K562 (cell line): ENCODE data around the gene ABCA7. TPM values are rescaled to one million over a fixed set of nuclear protein-coding genes. Genes with fewer than 3 reads are reported as not detected.

ENCODE experiments used
- ATAC-seq: fragments of 200-7000 bp; cut with Tn5 transposase; 3 replicates; pipeline ENCODE4 v1.9.1; 2020; ENCODE audit warnings: moderate library complexity
- BruUV-seq: library from RNA; stranded (reverse); fragments of 400-500 nt; replicated peaks from 2 replicates; lab custom pipeline; 2021; lab: Mats Ljungman, UMichigan
- CTCF ChIA-PET: fragments of 300-600 bp; formaldehyde crosslinking; extraction: SDS; loops from one replicate; lab custom pipeline; 2021; ENCODE audit warnings: low intra/inter-chr PET ratio; lab: Yijun Ruan, JAX
- POLR2A ChIA-PET: fragments of 300-600, 350-650 bp; sonication (Branson Sonifier 250); formaldehyde crosslinking; extraction: SDS; loops from one replicate; lab custom pipeline; 2021; ENCODE audit warnings: antibody characterized with exemption, inconsistent platforms; lab: Yijun Ruan, JAX
- DNase-seq, 4 experiments: peaks; one replicate each; pipeline versions ENCODE4 v3.0.0 to v3.0.0-alpha.2; 2011 to 2018; ENCODE audit warnings: low spot score in 3 of 4, mixed read lengths in 3 of 4; ENCODE audit errors: extremely low read depth in 1 of 4
- FAIRE-seq: peaks from 2 replicates; lab custom pipeline; 2011; peaks lifted over from hg19 to GRCh38; lab: Jason Lieb, UNC
- H2AFZ ChIP-seq: 2 replicates; pipeline ENCODE4 v1.6.0; 2011; ENCODE audit warnings: low read depth, low read length, control low read depth, inconsistent platforms
- H3K27ac ChIP-seq: fragments of 200-600 bp; 3 replicates; pipeline ENCODE4 v1.8.0; 2011; ENCODE audit warnings: low read depth, mild to moderate bottlenecking, control low read depth, inconsistent platforms, low read length, moderate library complexity, mixed read lengths; ENCODE audit errors: extremely low read depth
- H3K27me3 ChIP-seq, 2 experiments: fragments of 300-600 bp in 1 of 2; 2 replicates in 1 of 2; 3 replicates in 1 of 2; pipeline versions ENCODE4 v1.6.0 to v1.8.0; 2011; ENCODE audit warnings: inconsistent platforms in 2 of 2, low read length in 2 of 2, mild to moderate bottlenecking in 1 of 2, mixed read lengths in 1 of 2, moderate library complexity in 1 of 2; ENCODE audit not compliant: control insufficient read depth in 2 of 2, insufficient read depth in 2 of 2
- H3K36me3 ChIP-seq: fragments of 300-600 bp; 3 replicates; pipeline ENCODE4 v1.8.0; 2011; ENCODE audit warnings: mild to moderate bottlenecking, low read length, inconsistent platforms; ENCODE audit not compliant: control insufficient read depth, insufficient read depth
- H3K4me1 ChIP-seq, 2 experiments: fragments of 200-600 bp in 1 of 2; replicated peaks in 1 of 2; 2 replicates in 1 of 2; 3 replicates in 1 of 2; pipeline versions ENCODE4 v1.5.1 to v1.8.0; 2011; ENCODE audit warnings: inconsistent platforms in 2 of 2, low read length in 2 of 2, mild to moderate bottlenecking in 1 of 2, mixed read lengths in 1 of 2, moderate library complexity in 1 of 2; ENCODE audit not compliant: control insufficient read depth in 2 of 2, insufficient read depth in 2 of 2
- H3K4me2 ChIP-seq: 2 replicates; pipeline ENCODE4 v1.6.1; 2011; ENCODE audit warnings: low read length, control low read depth, inconsistent platforms, mixed read lengths; ENCODE audit not compliant: insufficient read depth
- H3K4me3 ChIP-seq: fragments of 200-600 bp; sonication (generic), shearing (Covaris generic); 2 replicates; pipeline ENCODE4 v1.5.1; 2016; ENCODE audit warnings: control low read depth, inconsistent platforms
- H3K79me2 ChIP-seq: fragments of 200-600 bp; 3 replicates; pipeline ENCODE4 v1.8.0; 2011; ENCODE audit warnings: low read length, inconsistent platforms; ENCODE audit not compliant: control insufficient read depth, insufficient read depth
- H3K9ac ChIP-seq, 2 experiments: 2 replicates each; pipeline versions ENCODE4 v1.6.0 to v1.6.1; 2011; ENCODE audit warnings: low read depth in 2 of 2, low read length in 2 of 2, control low read depth in 1 of 2, inconsistent platforms in 1 of 2, mild to moderate bottlenecking in 1 of 2, mixed read lengths in 1 of 2; ENCODE audit not compliant: insufficient read depth in 1 of 2
- H3K9me1 ChIP-seq: one replicate; pipeline ENCODE4 v1.6.0; 2011; ENCODE audit warnings: inconsistent platforms, mild to moderate bottlenecking, low read length, moderate library complexity; ENCODE audit not compliant: control insufficient read depth, insufficient read depth
- H3K9me3 ChIP-seq: replicated peaks from 2 replicates; pipeline ENCODE4 v1.5.1; 2011; ENCODE audit warnings: low read depth, low read length, inconsistent platforms; ENCODE audit not compliant: control insufficient read depth, insufficient read depth
- H4K20me1 ChIP-seq: replicated peaks from 2 replicates; pipeline ENCODE4 v1.6.1; 2011; ENCODE audit warnings: low read length, inconsistent platforms, mixed read lengths; ENCODE audit not compliant: control insufficient read depth, insufficient read depth
- HIVEP1 ChIP-seq: fragments of 250-450 bp; sonication (Bioruptor Pico); IDR thresholded peaks from 2 replicates; pipeline ENCODE4 v1.4.0; 2020; ENCODE audit warnings: mild to moderate bottlenecking
- ZFX ChIP-seq: sonication (generic); formaldehyde crosslinking; IDR thresholded peaks from 2 replicates; pipeline ENCODE4 v1.8.0; 2022; ENCODE audit warnings: mild to moderate bottlenecking, missing genetic modification reagents, moderate library complexity
- ZNF324 ChIP-seq: fragments of 250-450 bp; sonication (Bioruptor Pico); IDR thresholded peaks from 2 replicates; pipeline ENCODE4 v1.4.0; 2020; ENCODE audit warnings: mild to moderate bottlenecking
- ZSCAN32 ChIP-seq: fragments of 450-650 bp; formaldehyde crosslinking; IDR thresholded peaks from 2 replicates; pipeline ENCODE4 v1.4.0; 2020; ENCODE audit warnings: mild to moderate bottlenecking, moderate library complexity
- WGBS: fragments of 100-300 bp; shearing (Covaris generic); methylation state at CpG from one replicate; pipeline ENCODE4 v1.1.6; 2016; ENCODE audit warnings: low coverage, mixed read lengths; ENCODE audit not compliant: insufficient coverage; ENCODE audit errors: missing lambda C conversion rate; 5-methylcytosine and 5-hydroxymethylcytosine counted together
- in situ Hi-C: fragments of 300-500 bp; cut with MboI; formaldehyde crosslinking; loops from 4 replicates; pipeline ENCODE4 v1.15.0; 2018; ENCODE audit warnings: inconsistent platforms, mixed read lengths
- intact Hi-C: fragments of 100-400 bp; cut with micrococcal nuclease; formaldehyde crosslinking; loops from 2 replicates; pipeline ENCODE4 v1.14.2; 2022
- polyA plus RNA-seq, 8 experiments: library from polyadenylated mRNA; depleted of rRNA in 4 of 8; stranded (reverse) in 5 of 8; unstranded in 3 of 8; fragments of >200 nt; fragmentation: Nextera tagmentation in 2 of 8; fragmentation: Illumina TruSeq in 1 of 8; extraction: Ambion mirVana in 2 of 8; extraction: Trizol in 1 of 8; gene quantifications; 2 replicates each; pipeline versions ENCODE4 v1.2.1 to v1.2.3, GENCODE V29; 2011 to 2014; ENCODE audit warnings: inconsistent platforms in 1 of 8, missing spikeins in 1 of 8
- total RNA-seq, 7 experiments: library from RNA; depleted of rRNA in 6 of 7; stranded (reverse); fragments of >200 nt in 6 of 7; fragmentation: Illumina TruSeq in 2 of 7; extraction: Trizol in 2 of 7; gene quantifications; 2 replicates each; pipeline versions ENCODE4 v1.2.1 to v1.2.3, GENCODE V29; 2011 to 2021; ENCODE audit warnings: low replicate concordance in 1 of 7
- TF ChIP-seq, protein P1 (sequence below): fragments of 450-650 bp; IDR thresholded peaks from 2 replicates; pipeline ENCODE4 v1.6.1; 2016; ENCODE audit warnings: low read depth

ABCA7 gene
- total and polyA plus RNA-seq, 9 of the 15 experiments (the other 6 are each of a cell fraction or from before 2014, with no cell fraction given): 2.3 to 96.1 (median 31.2) TPM

DNA sequence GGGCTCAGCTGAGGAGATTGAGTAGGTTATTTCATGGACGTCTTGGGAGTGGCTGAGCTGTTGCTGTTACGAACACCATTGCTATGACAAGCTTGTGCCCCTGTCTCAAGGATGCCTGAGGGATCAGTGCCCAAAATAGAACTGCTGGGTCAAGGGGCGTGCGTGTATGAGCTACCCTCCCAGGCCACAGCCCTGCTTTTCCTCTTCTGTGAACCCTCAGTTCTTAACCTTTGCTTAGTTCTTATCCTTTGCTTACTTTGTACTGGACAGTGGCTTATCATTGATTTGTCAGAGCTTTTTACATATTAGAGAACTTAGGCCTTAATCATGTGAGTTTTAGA lies 36.1 kb downstream of the ABCA7 start:
- in situ Hi-C loops (no loop called here), intact Hi-C loops (no loop called here)
- peak overlapping the region; percentile 82 for H3K4me2 ChIP-seq
- H3K27me3 ChIP-seq: no peaks in the 10 kb centered on the region
- ChIA-PET POLR2A (interaction anchor here (1.2 to 2.1 kb wide), 8 partner anchors 9 to 193 kb away, joined by 3 to 11 read pairs (median 4); partner anchors contain the start of genes ARHGAP45, CIRBP and GPX4), CTCF (no interaction called here)
- no peak for FAIRE-seq
- BruUV-seq: no TSS peak
- peak overlapping the region; percentile 78 for H3K27ac ChIP-seq
- 0 out of 2 replicates have a peak, but pooled peaks cover 3% of the 10 kb centered on the region for H4K20me1 ChIP-seq
- TF ChIP-seq, protein P1, sequence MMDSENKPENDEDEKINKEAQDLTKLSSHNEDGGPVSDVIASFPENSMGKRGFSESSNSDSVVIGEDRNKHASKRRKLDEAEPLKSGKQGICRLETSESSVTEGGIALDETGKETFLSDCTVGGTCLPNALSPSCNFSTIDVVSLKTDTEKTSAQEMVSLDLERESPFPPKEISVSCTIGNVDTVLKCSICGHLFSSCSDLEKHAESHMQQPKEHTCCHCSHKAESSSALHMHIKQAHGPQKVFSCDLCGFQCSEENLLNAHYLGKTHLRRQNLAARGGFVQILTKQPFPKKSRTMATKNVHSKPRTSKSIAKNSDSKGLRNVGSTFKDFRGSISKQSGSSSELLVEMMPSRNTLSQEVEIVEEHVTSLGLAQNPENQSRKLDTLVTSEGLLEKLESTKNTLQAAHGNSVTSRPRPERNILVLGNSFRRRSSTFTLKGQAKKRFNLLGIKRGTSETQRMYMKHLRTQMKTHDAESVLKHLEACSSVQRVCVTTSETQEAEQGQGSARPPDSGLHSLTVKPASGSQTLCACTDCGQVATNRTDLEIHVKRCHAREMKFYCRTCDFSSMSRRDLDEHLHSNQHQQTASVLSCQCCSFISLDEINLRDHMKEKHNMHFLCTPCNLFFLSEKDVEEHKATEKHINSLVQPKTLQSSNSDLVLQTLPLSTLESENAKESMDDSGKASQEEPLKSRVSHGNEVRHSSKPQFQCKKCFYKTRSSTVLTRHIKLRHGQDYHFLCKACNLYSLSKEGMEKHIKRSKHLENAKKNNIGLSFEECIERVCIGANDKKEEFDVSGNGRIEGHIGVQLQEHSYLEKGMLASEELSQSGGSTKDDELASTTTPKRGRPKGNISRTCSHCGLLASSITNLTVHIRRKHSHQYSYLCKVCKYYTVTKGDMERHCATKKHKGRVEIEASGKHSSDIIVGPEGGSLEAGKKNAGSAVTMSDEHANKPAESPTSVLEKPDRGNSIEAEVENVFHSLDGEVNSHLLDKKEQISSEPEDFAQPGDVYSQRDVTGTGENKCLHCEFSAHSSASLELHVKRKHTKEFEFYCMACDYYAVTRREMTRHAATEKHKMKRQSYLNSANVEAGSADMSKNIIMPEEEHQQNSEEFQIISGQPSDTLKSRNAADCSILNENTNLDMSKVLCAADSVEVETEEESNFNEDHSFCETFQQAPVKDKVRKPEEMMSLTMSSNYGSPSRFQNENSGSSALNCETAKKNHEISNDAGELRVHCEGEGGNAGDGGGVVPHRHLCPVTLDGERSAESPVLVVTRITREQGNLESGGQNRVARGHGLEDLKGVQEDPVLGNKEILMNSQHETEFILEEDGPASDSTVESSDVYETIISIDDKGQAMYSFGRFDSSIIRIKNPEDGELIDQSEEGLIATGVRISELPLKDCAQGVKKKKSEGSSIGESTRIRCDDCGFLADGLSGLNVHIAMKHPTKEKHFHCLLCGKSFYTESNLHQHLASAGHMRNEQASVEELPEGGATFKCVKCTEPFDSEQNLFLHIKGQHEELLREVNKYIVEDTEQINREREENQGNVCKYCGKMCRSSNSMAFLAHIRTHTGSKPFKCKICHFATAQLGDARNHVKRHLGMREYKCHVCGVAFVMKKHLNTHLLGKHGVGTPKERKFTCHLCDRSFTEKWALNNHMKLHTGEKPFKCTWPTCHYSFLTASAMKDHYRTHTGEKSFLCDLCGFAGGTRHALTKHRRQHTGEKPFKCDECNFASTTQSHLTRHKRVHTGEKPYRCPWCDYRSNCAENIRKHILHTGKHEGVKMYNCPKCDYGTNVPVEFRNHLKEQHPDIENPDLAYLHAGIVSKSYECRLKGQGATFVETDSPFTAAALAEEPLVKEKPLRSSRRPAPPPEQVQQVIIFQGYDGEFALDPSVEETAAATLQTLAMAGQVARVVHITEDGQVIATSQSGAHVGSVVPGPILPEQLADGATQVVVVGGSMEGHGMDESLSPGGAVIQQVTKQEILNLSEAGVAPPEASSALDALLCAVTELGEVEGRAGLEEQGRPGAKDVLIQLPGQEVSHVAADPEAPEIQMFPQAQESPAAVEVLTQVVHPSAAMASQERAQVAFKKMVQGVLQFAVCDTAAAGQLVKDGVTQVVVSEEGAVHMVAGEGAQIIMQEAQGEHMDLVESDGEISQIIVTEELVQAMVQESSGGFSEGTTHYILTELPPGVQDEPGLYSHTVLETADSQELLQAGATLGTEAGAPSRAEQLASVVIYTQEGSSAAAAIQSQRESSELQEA: no peak
- TF ChIP-seq ZFX (CRISPR knock-in tag) (0 out of 2 replicates have a peak, but pooled peaks have one; percentile 4), ZSCAN32 (CRISPR knock-in tag) (no peak), HIVEP1 (CRISPR knock-in tag) (no peak), ZNF324 (CRISPR knock-in tag) (no peak)
- no peaks in the 10 kb centered on the region for H3K9me1 ChIP-seq
- DNase-seq: no peak
- no peak for ATAC-seq
- peaks cover 32 to 74% of the 10 kb centered on the region in 2 experiments for H3K4me1 ChIP-seq
- no peak overlapping the region for H3K4me3 ChIP-seq
- 72% methylated on average over 4 of the region's 4 CpGs for WGBS
- no peaks in the 10 kb centered on the region for H3K9me3 ChIP-seq
- H2AFZ ChIP-seq: peak overlapping the region; percentile 37
- peak overlapping the region in 1 of 2 experiments; percentile 50; a peak in 2 of 4 replicates for H3K9ac ChIP-seq
- no peaks in the 10 kb centered on the region for H3K36me3 ChIP-seq
- no peaks in the 10 kb centered on the region for H3K79me2 ChIP-seq
